ENCODE data around the gene FGFBP2.

DNA sequence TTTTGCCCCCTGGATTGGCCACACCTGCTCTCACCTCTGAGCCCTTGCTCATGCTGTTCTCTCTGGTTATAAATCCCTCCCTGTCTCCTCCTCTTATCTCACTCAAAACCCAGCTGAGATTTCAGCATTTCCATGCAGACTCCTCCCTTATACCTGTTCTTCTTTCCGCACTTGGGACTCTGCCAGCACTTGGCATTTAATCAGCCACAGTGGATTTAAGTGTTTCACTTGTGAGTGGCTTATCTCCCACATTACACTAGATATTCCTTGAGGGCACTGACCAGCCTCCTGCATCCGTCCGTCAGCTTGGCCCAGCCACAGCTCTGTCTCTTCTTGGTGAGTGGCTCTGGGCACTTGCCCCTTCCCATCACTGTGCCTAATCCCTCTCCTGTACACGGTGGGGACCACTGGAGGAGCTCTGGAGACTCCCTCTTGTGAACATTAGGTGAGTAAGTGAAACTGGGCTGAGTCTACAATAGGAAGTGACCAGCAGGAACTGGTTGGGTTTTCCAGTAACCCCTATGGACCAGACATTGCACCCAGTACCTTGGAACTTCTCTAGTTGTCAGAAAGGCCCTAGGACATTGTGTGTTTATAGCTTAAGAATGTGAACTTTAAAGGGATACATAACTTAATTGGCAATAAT, 44.4 kb downstream of the FGFBP2 start:
- no peak for TF ChIP-seq CTCF (IDR thresholded peaks at IDR 0.05)
- no peak for TF ChIP-seq POLR2A (IDR thresholded peaks at IDR 0.05)
- no peak for TF ChIP-seq EP300 (IDR thresholded peaks at IDR 0.05)
